Natural killer cell treated with Interleukin-12 subunit alpha and Interleukin-12 subunit beta and Interleukin-15 and Interleukin-18, amount 100 ng/mL, for 72 hours (primary cell): ENCODE measurements around the gene CEP290. TPM values are rescaled to one million over a fixed set of nuclear protein-coding genes. Genes with fewer than 3 reads are reported as not detected.
A peak's percentile ranks its signal among the peaks of the same experiment; 100 is the strongest.

Source experiments
- ATAC-seq, 2 donors: fragments of 150-1000 bp; cut with Tn5 transposase in 1 of 2; sonication (Bioruptor Pico), chemical (Tn5 transposase) in 1 of 2; 2 replicates each; pipeline ENCODE4 v1.10.0; 2021
- DNase-seq: peaks from one replicate; pipeline ENCODE4 v3.0.0; 2022; ENCODE audit warnings: low spot score
- H3K27ac Mint-ChIP-seq, 2 donors: 1 replicate in 1 of 2; 2 replicates in 1 of 2; pipeline ENCODE4 v1.8.0; 2022; ENCODE audit warnings: mixed read lengths in 2 of 2, mild to moderate bottlenecking in 1 of 2, moderate library complexity in 1 of 2
- H3K27me3 Mint-ChIP-seq, 2 donors: 1 replicate in 1 of 2; 2 replicates in 1 of 2; pipeline ENCODE4 v1.8.0; 2022; ENCODE audit warnings: mixed read lengths in 2 of 2
- H3K36me3 Mint-ChIP-seq: one replicate; pipeline ENCODE4 v1.8.0; 2022; ENCODE audit warnings: mixed read lengths
- H3K4me1 Mint-ChIP-seq, 2 donors: 1 replicate in 1 of 2; 2 replicates in 1 of 2; pipeline ENCODE4 v1.8.0; 2022; ENCODE audit warnings: low read depth in 2 of 2, mixed read lengths in 2 of 2, mild to moderate bottlenecking in 1 of 2
- H3K4me3 Mint-ChIP-seq: one replicate; pipeline ENCODE4 v1.8.0; 2022; ENCODE audit warnings: mixed read lengths
- H3K9me3 Mint-ChIP-seq: 2 replicates; pipeline ENCODE4 v1.8.0; 2022; ENCODE audit warnings: mixed read lengths
- total RNA-seq, 2 donors: library from RNA; stranded (reverse); gene quantifications; one replicate each; pipeline ENCODE4 v1.2.3, GENCODE V29; 2022

Gene CEP290
- total RNA-seq, 2 donors from 2014 or later = 12.6 to 22.2 TPM

- Mint-ChIP-seq H3K4me1 (no peaks in the 10 kb centered on the region), H3K27ac (no peak overlapping the region), H3K36me3 (no peaks in the 10 kb centered on the region), H3K27me3 (no peaks in the 10 kb centered on the region), H3K4me3 (no peak overlapping the region), H3K9me3 (no peaks in the 10 kb centered on the region)
- ATAC-seq (no peak), DNase-seq (no peak)
These were observed 14.0 kb downstream of the CEP290 start for GRCh38 chr12:88127855-88128254.

- DNase-seq = no peak
- no peak for ATAC-seq
- Mint-ChIP-seq H3K27me3 (no peaks in the 10 kb centered on the region), H3K4me3 (no peak overlapping the region), H3K27ac (no peak overlapping the region), H3K4me1 (no peaks in the 10 kb centered on the region), H3K9me3 (no peaks in the 10 kb centered on the region), H3K36me3 (no peaks in the 10 kb centered on the region)
These were observed 14.8 kb downstream of the CEP290 start for GRCh38 chr12:88127099-88127498.

GRCh38 chr12:88122666-88123065 is 19.2 kb downstream of the CEP290 start:
- Mint-ChIP-seq H3K4me3 (no peak overlapping the region), H3K36me3 (peaks cover 7% of the 10 kb centered on the region), H3K27ac (no peak overlapping the region), H3K27me3 (no peaks in the 10 kb centered on the region), H3K9me3 (no peaks in the 10 kb centered on the region), H3K4me1 (no peaks in the 10 kb centered on the region)
- no peak for DNase-seq
- ATAC-seq = no peak

GRCh38 chr12:88113871-88114270 is 28.0 kb downstream of the CEP290 start:
- Mint-ChIP-seq H3K4me3 (no peak overlapping the region), H3K36me3 (peaks cover 29% of the 10 kb centered on the region), H3K27me3 (no peaks in the 10 kb centered on the region), H3K27ac (peak overlapping the region in 1 of 2 donors; percentile 16), H3K4me1 (no peaks in the 10 kb centered on the region), H3K9me3 (no peaks in the 10 kb centered on the region)
- DNase-seq = no peak
- no peak for ATAC-seq

GRCh38 chr12:88111074-88111652 is 30.7 kb downstream of the CEP290 start:
- H3K4me1 Mint-ChIP-seq = no peaks in the 10 kb centered on the region
- no peak for DNase-seq
- ATAC-seq = no peak
- no peak overlapping the region for H3K4me3 Mint-ChIP-seq
- peaks cover 22% of the 10 kb centered on the region for H3K36me3 Mint-ChIP-seq
- no peak overlapping the region for H3K27ac Mint-ChIP-seq
- no peaks in the 10 kb centered on the region for H3K27me3 Mint-ChIP-seq
- no peaks in the 10 kb centered on the region for H3K9me3 Mint-ChIP-seq

GRCh38 chr12:88108021-88108420 is 33.9 kb downstream of the CEP290 start:
- H3K27ac Mint-ChIP-seq = no peak overlapping the region

GRCh38 chr12:88093573-88093972 is 48.3 kb downstream of the CEP290 start:
- DNase-seq = no peak
- peaks cover 2% of the 10 kb centered on the region for H3K36me3 Mint-ChIP-seq
- H3K27me3 Mint-ChIP-seq = no peaks in the 10 kb centered on the region

More at GRCh38 chr12:88108021-88108420, 33.9 kb downstream of the CEP290 start:
- Mint-ChIP-seq H3K9me3 (no peaks in the 10 kb centered on the region), H3K4me3 (no peak overlapping the region), H3K27me3 (no peaks in the 10 kb centered on the region), H3K36me3 (peaks cover 20% of the 10 kb centered on the region), H3K4me1 (no peaks in the 10 kb centered on the region)
- DNase-seq (no peak), ATAC-seq (no peak)

GRCh38 chr12:88092771-88093170 is 49.1 kb downstream of the CEP290 start:
- H3K27me3 Mint-ChIP-seq = no peaks in the 10 kb centered on the region
- no peaks in the 10 kb centered on the region for H3K36me3 Mint-ChIP-seq
- ATAC-seq = no peak
- no peak for DNase-seq
- no peaks in the 10 kb centered on the region for H3K4me1 Mint-ChIP-seq
- H3K9me3 Mint-ChIP-seq = no peaks in the 10 kb centered on the region
- H3K4me3 Mint-ChIP-seq = no peak overlapping the region
- no peak overlapping the region for H3K27ac Mint-ChIP-seq

More at GRCh38 chr12:88093573-88093972, 48.3 kb downstream of the CEP290 start:
- Mint-ChIP-seq H3K4me1 (no peaks in the 10 kb centered on the region), H3K4me3 (no peak overlapping the region), H3K27ac (no peak overlapping the region), H3K9me3 (no peaks in the 10 kb centered on the region)
- ATAC-seq = no peak

- Mint-ChIP-seq H3K36me3 (peaks cover 10% of the 10 kb centered on the region), H3K27ac (no peak overlapping the region), H3K4me3 (no peak overlapping the region), H3K27me3 (no peaks in the 10 kb centered on the region), H3K4me1 (no peaks in the 10 kb centered on the region), H3K9me3 (no peaks in the 10 kb centered on the region)
- DNase-seq (no peak), ATAC-seq (no peak)
These were observed 57.7 kb downstream of the CEP290 start for GRCh38 chr12:88084210-88084609.

- no peak overlapping the region for H3K27ac Mint-ChIP-seq
- H3K36me3 Mint-ChIP-seq = peaks cover 10% of the 10 kb centered on the region
- no peak overlapping the region for H3K4me3 Mint-ChIP-seq
- H3K4me1 Mint-ChIP-seq = no peaks in the 10 kb centered on the region
- no peaks in the 10 kb centered on the region for H3K9me3 Mint-ChIP-seq
- ATAC-seq (no peak), DNase-seq (no peak)
- H3K27me3 Mint-ChIP-seq = no peaks in the 10 kb centered on the region
These were observed 58.3 kb downstream of the CEP290 start for GRCh38 chr12:88083634-88084033.

GRCh38 chr12:88081247-88081646 is 60.6 kb downstream of the CEP290 start:
- ATAC-seq (no peak), DNase-seq (no peak)
- Mint-ChIP-seq H3K27ac (no peak overlapping the region), H3K4me3 (no peak overlapping the region), H3K9me3 (no peaks in the 10 kb centered on the region), H3K27me3 (no peaks in the 10 kb centered on the region), H3K36me3 (peaks cover 4% of the 10 kb centered on the region), H3K4me1 (no peaks in the 10 kb centered on the region)

- ATAC-seq (no peak), DNase-seq (no peak)
- Mint-ChIP-seq H3K4me1 (peaks cover 10 to 12% of the 10 kb centered on the region in 2 donors), H3K27me3 (no peaks in the 10 kb centered on the region), H3K4me3 (no peak overlapping the region), H3K9me3 (no peaks in the 10 kb centered on the region), H3K36me3 (peaks cover 30% of the 10 kb centered on the region), H3K27ac (no peak overlapping the region)
These were observed 74.6 kb downstream of the CEP290 start for GRCh38 chr12:88067301-88067700.

GRCh38 chr12:88063375-88063774 is 78.5 kb downstream of the CEP290 start:
- H3K4me3 Mint-ChIP-seq = no peak overlapping the region

GRCh38 chr12:88062474-88062873 is 79.4 kb downstream of the CEP290 start:
- H3K9me3 Mint-ChIP-seq = no peaks in the 10 kb centered on the region
- no peak overlapping the region for H3K27ac Mint-ChIP-seq
- no peaks in the 10 kb centered on the region for H3K27me3 Mint-ChIP-seq
- peaks cover 13% of the 10 kb centered on the region for H3K36me3 Mint-ChIP-seq
- DNase-seq = no peak
- no peak overlapping the region for H3K4me3 Mint-ChIP-seq
- ATAC-seq = no peak
- H3K4me1 Mint-ChIP-seq = peaks cover 10 to 12% of the 10 kb centered on the region in 2 donors

More at GRCh38 chr12:88063375-88063774, 78.5 kb downstream of the CEP290 start:
- Mint-ChIP-seq H3K9me3 (no peaks in the 10 kb centered on the region), H3K36me3 (peaks cover 12% of the 10 kb centered on the region), H3K4me1 (peaks cover 10 to 12% of the 10 kb centered on the region in 2 donors), H3K27me3 (no peaks in the 10 kb centered on the region), H3K27ac (no peak overlapping the region)
- DNase-seq (no peak), ATAC-seq (no peak)

- Mint-ChIP-seq H3K36me3 (peaks cover 21% of the 10 kb centered on the region), H3K27ac (no peak overlapping the region), H3K4me3 (no peak overlapping the region), H3K4me1 (peaks cover 10 to 11% of the 10 kb centered on the region in 2 donors), H3K27me3 (no peaks in the 10 kb centered on the region), H3K9me3 (no peaks in the 10 kb centered on the region)
- DNase-seq (no peak), ATAC-seq (no peak)
These were observed 83.2 kb downstream of the CEP290 start for GRCh38 chr12:88058719-88059077.
